Activated CD8-positive, alpha-beta memory T cell treated with anti-CD3 and anti-CD28 coated beads for 4 hours (primary cell): ENCODE results near the gene SLC43A1.

Experiments
- DNase-seq, 2 donors: peaks; one replicate each; pipeline ENCODE4 v3.0.0-alpha.2; 2020; ENCODE audit warnings: low read depth in 2 of 2

Gene SLC43A1

GRCh38 chr11:57497303-57498247, 17.9 kb downstream of the SLC43A1 start:
- no peak for DNase-seq

- no peak for DNase-seq
Observed at GRCh38 chr11:57496109-57496820, 19.2 kb downstream of the SLC43A1 start.

GRCh38 chr11:57493507-57494503, 21.7 kb downstream of the SLC43A1 start:
- peak; percentile 64 to 71 for DNase-seq

DNA sequence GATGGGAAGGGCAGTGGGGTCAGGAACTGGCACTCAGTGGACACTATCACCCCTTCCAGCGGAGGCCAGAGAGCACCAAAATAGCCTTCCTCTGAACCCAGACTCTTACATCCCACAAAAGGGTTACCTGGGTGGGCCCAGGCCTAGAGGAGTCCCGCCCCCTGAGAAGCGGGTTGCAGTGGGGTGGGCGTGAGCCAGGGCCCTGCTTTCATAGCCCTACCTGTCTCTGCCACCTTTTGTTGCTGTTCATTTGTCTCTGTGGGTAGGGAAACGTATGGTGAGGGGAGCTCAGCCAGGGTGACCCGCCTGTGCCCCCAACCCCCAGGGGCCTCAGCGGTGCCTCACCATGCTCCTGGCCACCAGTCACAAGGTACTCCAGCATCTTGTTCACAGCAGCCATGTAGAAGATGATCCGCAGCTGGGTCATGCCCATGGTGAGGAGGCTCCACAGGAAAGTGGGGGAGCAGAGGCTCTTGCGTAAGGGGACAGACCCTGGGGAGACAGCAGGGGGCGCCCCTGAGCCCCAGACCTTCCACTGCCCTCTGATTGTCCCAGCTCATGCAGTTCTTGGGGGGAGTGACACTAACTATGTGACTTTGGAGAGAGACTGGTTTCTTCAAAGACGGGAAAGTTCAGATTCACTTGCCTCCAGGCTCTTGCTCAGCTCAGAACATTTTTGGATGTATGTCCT, 24.0 kb downstream of the SLC43A1 start:
- DNase-seq: no peak

DNA sequence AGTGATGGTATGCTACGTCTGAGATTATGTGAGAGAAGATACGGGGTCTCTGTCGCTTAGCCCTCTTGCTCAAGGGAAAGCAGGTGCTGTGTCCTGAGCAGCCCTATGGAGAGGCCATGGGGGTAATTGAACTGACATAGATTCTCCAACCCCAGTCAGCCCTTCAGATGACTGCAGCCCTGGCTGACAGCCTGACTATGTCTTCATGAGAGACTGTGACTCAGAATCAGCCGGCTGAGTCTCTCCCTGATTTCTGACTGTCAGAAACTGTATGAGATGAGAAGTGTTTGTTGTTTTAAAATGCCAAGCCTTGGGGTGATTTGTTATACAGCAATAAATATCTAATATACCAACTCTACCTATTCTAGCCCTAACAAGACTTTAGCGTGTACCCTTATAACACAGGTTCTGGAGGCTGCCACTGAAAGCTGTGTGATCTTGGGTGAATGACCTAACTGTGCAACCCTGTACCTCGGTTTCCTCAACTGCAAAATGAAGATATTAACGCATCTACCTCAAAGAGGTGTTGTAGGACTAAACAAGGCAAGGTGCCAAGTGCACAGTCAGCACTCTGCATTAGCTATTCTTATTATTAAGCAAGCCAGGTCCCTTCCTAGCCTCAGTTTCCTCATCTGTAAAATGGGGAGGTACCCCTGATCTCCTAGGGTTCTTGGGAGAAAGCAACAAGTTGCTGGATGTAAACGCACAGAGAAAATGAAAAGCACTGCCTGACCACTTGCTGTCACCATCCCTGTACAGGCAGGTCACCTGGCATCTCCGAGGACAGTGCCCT, 24.9 kb downstream of the SLC43A1 start:
- DNase-seq: no peak

DNA sequence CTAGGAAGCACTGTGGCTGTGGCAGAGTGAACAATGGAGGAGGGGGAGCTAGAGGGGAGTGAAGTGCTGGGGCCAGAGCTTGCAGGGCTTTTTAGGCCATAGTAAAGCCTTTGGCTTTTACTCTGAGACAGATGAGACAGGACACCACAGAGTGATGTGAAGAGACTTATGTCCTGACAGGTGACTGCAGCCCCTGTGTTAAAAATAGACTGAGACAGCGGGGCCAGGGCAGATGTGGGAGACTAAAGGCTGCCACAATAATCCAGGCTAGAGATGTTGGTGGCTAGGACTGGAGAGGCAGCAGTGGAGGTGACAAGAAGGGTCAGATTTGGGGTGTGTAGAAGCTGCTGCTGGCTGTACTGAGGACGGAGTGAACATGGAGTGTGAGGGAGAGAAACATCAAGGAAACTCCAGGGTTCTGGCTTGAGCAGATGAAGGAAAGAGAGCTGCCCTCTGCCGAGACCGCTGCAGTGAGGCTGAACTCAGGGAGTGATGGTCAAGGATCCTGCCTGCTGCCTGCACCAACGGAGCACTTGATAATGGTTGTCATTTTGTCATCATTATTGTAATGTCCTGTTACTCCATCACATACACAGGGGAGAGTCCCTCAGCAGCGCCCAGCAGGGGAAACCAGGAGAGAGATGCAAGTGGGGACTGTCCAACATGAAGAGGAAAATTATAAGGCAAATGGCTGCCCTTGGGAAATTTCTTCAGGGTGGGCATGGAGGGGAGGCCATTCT, 27.4 kb downstream of the SLC43A1 start:
- DNase-seq: no peak

- no peak for DNase-seq
Observed at GRCh38 chr11:57487021-57487778, 28.3 kb downstream of the SLC43A1 start.

DNA sequence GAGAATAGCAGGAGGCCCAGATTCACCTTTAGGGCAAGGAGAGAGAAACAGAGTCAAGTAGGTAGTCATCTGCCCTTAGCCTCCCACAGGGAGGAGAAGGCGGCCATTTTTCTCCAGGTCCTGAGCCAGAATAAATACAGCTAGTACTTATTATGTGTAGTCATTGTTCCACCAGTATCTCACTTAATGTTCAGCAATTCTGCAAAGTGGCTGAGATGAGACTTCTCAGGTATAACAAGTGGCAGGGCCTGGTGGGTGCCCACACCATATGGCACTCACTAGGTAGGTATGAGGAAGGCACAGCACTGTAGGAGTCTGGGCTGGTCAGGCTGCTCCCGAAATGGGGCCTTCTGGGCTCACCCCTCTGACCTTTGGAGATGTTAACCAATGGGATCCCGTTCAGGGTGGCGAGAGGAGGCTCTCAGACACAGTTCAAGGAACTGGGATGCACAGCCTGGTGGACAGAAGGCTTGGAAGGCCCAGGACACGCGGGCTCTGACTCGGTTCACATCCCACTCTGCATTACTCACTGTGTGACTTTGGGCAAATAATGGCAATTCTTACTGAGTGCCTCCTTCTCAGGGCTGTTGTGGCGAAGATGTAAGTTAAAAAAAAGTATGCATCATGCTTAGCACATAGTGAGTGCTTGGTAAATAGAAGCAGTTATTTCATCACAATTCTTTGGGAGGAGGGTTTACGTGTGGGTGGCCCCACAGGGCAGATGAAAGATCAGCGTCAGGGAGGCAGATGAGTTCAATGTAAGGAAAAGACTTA, 30.1 kb downstream of the SLC43A1 start:
- DNase-seq: no peak

GRCh38 chr11:57484141-57484710, 31.3 kb downstream of the SLC43A1 start:
- DNase-seq: no peak

DNA sequence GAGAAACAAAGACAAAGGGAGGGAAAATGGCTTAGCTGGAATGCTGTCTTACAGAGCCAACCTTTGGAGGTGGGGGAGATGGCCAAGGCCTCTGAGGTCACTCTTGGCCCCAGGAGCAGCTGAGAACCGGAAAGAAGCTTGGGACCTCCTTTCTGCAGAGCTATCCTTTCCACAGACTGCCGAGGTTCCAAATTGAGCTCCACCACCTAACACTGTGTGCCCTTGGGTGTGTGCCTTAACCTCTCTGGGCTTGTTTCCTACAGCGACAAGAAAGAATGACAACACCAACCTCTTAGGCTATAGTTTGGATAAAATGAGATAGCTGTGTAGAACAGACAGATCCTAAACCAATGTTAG, 32.0 kb downstream of the SLC43A1 start:
- no peak for DNase-seq

DNA sequence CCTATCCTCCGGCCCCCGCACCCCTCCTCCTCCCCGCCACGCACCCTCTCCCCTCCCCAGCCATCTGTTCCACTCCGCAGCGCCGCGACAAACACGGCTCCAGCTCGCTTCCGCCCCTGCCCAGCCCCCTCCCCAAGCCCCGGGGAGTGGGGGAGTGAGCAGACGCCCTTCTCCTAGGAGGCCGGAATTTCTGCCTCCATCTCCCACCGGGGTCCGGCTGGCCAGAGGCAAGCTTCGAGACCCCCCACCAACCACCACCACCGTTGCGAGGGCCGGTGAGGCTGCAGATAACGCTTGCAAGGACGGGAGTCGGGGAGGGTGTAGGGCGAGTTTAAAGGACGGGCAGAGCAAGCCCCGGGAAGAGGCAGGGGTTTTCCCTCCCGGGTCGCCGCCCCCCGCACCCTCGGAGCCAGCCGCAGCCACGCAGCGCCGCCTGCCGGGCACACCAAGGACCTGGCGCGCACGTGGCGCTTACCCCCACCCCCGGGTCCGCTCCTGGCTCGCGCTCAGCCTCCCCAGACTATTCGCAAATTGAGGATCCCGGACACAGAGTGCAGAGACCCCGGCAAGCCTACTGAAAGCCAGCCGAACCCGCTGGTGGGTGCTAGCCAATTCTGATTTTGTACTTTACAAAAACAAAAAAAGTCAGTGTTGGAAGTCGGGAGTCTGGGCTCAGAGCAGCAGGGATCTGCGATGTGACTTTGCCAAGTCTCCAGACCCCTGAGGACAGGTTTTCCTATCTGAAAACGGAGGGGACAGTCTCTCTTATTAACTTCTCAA, 32.5 kb downstream of the SLC43A1 start:
- peak; percentile 47 to 62 for DNase-seq

DNA sequence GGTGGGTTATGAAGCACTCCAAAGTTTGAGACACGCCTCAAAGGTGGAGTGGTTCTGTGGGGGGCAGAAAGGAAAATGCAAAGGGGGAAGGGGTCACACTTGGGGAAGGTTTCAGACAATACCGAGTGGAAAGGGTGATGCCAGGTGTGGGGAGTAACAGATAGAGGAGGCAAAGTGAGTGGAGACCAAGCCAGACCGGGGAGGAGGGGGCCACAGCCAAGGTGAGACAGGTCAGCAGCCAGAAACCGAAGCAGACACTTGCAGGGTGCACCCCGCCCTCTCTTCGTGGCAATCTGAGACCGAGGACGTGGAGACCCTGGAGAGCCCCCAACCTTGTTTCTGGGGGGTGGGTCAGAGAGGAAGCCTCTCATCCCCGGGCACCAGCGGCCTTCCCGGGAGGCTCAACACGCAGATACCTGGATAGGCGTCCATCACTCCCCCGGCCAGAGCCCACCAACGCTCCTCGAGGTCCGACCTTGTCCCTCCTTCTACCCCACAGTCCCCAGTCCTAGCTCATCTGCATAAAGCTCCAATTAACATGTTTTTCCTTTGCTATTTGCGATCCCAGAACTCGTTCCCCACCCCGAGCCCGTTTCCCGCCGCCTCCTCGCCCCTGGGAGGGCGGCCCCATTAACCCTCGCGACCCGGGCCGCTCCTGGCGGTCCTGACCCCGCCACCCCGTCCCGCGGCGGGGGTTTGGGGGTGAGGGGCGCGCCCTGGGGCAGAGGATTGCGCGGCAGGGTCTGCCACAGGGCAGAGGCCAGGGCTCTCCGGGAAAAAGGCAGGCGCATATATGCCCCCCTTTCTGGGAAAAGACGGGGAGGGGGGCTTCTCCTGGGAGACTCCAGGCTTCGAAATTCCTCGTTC, 33.4 kb downstream of the SLC43A1 start:
- DNase-seq: no peak

GRCh38 chr11:57481315-57481714, 34.2 kb downstream of the SLC43A1 start:
- no peak for DNase-seq

DNA sequence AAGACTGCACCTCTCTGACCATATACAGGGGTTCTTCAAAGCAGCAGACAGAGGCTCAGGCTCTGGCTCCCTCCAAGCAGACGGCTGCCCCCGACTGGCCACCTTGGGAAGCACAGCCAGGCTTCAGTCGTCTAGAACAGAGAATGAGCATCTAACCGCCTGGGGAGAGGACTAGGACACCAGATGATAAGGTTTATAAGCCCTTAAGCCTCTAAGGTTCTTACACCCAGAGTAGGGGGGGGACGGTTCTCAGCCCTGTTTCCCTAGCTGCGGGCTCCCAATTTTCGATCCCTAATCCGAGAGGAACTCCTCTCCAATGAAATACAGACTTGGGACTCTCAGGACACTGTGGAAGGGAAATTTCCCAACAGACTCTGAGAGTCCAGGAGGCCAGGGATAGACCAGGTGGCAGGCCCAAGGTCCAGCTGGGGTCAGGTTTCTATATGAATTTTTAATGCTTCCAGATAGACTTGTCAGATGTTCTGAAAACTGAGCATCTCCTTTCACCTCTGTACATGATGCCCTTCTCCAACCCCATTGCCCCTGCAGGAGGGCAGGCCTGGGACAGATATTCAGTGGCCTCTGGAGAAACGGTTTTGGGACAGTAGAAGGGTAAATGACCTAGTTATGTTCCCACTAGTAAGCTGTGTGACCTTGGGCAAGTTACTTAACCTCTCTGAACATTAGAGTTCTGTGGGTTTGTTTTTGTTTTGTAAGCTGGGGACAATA, 34.9 kb downstream of the SLC43A1 start:
- DNase-seq: peak in 1 of 2 donors; percentile 51

DNA sequence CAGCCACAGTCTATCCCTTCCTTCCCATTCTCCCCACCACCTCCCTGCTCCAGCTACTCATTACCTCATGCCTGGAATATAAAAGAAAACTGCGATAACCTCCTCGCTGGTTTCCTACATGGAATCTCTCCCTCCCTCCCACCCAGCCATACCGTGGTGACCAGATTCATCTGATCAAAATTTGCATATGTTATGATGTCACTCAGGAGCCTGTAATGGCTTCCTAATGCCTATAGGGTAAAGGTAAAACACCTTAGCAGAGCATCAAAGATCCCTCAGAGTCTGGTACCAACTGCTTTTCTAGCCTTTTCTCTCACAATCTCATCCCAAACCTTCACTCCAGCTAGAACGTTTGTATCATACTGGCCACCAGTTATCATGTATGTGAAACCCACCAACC, 35.6 kb downstream of the SLC43A1 start:
- DNase-seq: no peak
